ENCODE measurements around the gene CDC42BPG.

Gene CDC42BPG

DNA sequence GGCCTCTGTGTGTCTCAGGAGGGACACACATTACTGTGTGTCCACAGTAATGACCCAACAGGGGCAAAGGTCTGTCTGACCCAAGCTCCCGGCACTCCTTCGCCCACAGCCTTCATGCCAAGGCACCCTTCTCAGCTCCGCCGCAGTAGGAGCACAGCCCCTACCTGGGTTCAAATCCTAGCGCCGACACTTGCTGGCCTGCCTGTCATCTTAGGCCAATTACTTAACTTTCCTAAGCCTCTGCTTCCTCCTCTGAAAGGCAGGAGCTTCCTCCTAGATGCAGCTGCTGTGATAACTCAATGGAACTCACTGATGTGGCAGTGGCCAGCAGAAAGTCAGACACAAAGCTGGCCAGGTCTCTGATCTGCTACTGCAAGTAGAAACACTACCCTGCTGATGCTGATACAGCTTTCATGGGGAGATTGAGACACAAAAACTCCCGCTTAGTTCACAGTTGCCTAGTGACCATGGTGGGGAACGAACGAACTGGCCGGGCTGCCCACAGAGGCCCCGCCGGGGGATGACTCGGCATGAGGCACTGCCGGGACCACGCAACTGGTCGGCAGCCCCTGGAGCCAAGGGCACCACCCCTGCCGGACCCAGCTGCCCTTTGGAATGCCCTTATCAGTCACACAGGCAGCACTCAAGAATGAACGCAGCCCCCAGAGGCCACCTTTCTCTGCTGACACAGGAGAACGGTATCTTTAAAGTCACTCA lies 25.9 kb upstream of the CDC42BPG start:
- TF ChIP-seq, protein P1, sequence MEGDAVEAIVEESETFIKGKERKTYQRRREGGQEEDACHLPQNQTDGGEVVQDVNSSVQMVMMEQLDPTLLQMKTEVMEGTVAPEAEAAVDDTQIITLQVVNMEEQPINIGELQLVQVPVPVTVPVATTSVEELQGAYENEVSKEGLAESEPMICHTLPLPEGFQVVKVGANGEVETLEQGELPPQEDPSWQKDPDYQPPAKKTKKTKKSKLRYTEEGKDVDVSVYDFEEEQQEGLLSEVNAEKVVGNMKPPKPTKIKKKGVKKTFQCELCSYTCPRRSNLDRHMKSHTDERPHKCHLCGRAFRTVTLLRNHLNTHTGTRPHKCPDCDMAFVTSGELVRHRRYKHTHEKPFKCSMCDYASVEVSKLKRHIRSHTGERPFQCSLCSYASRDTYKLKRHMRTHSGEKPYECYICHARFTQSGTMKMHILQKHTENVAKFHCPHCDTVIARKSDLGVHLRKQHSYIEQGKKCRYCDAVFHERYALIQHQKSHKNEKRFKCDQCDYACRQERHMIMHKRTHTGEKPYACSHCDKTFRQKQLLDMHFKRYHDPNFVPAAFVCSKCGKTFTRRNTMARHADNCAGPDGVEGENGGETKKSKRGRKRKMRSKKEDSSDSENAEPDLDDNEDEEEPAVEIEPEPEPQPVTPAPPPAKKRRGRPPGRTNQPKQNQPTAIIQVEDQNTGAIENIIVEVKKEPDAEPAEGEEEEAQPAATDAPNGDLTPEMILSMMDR (IDR thresholded peaks at IDR 0.05; ENCODE audit: low read depth, low read length): no peak
- DNase-seq (ENCODE audit: low read depth, low spot score): peak; percentile 71
- H3K4me3 ChIP-seq (ENCODE audit: low read depth, low read length): no peak overlapping the region
- in situ Hi-C loops (cut with HindIII; ENCODE audit: low sequenced_read_pairs): no loop called here

DNA sequence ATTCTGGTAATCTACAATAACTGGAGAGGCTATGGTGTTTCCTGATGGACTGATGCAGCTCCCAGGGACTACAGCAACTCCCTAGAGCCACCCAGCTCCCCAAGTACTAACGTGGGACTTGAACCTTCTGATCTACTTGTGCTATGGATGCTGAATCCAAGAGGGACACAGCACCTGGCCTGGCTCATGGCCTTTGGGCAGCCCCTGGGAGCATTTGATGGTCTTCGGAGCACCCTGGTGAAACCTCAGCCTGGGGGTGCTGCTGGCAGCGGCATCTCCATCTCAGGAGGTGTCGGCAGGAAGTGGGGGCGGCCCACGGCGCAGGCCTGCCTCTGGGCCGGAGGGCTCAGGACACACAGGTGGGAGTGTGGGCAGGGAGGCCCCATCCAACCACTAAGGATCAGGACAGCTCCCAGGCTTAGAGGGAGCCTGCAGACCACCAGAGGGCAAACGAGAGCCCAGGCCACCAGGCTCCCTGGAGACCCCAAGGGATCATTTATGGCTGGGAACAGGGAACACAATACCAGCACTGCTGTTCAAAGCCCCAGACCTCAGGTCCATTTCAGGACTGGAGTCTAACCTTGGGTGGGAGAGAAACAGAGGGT lies 25.2 kb upstream of the CDC42BPG start:
- TF ChIP-seq, protein P1 (IDR thresholded peaks at IDR 0.05; ENCODE audit: low read depth, low read length): peak; percentile 51
- H3K4me3 ChIP-seq (ENCODE audit: low read depth, low read length): no peak overlapping the region
- in situ Hi-C loops (cut with HindIII; ENCODE audit: low sequenced_read_pairs): no loop called here
- no peak for DNase-seq (ENCODE audit: low read depth, low spot score)

DNA sequence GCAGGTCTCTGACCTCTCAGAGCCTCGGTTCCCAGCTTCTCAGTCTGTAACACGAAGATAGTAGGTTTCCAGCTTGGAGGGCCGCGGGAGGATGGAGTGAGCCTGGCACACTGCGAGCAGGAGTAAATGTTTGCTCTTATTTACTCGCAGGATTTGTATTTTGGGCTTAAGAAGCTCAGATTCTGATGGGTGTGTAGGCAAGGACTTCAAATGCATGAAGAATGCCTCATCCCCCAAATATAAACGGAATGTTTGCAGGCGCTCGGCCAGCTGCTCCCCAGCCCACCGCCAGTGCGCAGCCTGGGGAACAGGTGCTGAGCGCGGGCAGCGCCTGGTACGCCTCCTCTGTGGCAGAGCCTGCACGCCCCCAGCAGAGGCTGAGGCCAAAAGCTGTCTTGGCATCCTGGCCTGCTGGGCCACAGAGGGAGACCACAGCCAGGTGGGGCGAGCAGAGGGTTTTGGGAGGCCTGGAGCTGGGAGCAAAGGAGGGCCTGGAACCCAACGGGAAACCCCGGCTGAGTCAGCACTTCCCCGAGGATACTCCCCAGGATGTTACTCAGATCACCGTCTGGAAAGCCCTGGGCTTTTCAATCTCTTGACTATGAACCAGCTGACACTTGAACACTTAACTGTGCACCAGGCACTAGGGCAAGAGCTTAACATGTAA lies 24.6 kb upstream of the CDC42BPG start:
- no peak overlapping the region for H3K4me3 ChIP-seq (ENCODE audit: low read depth, low read length)
- in situ Hi-C loops (cut with HindIII; ENCODE audit: low sequenced_read_pairs): no loop called here
- TF ChIP-seq, protein P1 (IDR thresholded peaks at IDR 0.05; ENCODE audit: low read depth, low read length): no peak
- peak; percentile 90 for DNase-seq (ENCODE audit: low read depth, low spot score)

DNA sequence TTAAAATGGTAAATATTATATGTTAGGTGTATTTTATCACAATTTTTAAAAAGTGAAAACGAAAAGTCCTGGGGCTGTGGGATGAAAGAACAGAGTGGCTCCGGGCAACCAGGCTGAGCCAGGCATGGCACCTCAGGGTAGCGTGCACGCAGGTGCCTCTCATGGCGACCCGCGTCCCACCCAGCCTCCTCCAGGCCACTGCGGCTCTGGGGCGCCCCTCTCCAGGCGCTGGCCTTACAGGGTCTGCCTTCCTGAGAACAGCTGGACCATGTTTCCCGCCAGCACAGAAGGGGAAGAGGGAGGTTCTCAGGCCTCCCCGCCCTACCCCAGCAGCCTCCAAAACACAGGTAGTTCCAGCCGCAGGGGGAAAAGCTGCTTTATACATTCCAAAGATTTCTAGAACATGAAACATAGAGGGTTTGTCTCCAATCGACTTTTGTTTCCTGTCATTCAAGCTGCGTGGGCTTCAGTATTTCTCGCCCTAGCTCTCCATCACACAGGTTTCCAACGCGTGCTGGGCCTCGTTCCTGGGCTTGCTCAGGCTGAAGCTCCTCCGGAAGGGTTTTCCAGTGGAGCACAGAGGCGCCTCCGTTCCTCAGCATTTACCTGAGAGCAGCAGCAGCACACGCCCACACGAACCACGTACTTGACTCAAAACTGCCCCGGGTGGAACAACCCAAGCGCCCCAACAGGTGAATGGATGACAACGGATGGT lies 23.5 kb upstream of the CDC42BPG start:
- H3K4me3 ChIP-seq (ENCODE audit: low read depth, low read length): no peak overlapping the region
- in situ Hi-C loops (cut with HindIII; ENCODE audit: low sequenced_read_pairs): no loop called here
- no peak for DNase-seq (ENCODE audit: low read depth, low spot score)
- TF ChIP-seq, protein P1 (IDR thresholded peaks at IDR 0.05; ENCODE audit: low read depth, low read length): no peak

DNA sequence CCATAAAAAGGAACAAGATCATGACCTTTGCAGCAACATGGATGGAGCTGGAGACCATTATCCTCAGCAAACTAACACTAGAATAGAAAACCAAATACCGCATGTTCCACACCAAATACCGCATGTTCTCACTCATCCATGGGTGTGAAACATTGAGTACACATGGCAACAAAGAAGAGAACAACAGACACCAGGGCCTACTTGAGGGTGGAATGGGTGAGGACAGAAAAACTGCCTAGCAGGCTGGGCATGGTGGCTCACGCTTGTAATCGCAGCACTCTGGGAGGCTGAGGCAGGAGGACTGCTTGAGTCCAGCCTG lies 21.7 kb upstream of the CDC42BPG start:
- no peak for DNase-seq (ENCODE audit: low read depth, low spot score)
- no peak overlapping the region for H3K4me3 ChIP-seq (ENCODE audit: low read depth, low read length)
- in situ Hi-C loops (cut with HindIII; ENCODE audit: low sequenced_read_pairs): no loop called here
- TF ChIP-seq, protein P1 (IDR thresholded peaks at IDR 0.05; ENCODE audit: low read depth, low read length): no peak

DNA sequence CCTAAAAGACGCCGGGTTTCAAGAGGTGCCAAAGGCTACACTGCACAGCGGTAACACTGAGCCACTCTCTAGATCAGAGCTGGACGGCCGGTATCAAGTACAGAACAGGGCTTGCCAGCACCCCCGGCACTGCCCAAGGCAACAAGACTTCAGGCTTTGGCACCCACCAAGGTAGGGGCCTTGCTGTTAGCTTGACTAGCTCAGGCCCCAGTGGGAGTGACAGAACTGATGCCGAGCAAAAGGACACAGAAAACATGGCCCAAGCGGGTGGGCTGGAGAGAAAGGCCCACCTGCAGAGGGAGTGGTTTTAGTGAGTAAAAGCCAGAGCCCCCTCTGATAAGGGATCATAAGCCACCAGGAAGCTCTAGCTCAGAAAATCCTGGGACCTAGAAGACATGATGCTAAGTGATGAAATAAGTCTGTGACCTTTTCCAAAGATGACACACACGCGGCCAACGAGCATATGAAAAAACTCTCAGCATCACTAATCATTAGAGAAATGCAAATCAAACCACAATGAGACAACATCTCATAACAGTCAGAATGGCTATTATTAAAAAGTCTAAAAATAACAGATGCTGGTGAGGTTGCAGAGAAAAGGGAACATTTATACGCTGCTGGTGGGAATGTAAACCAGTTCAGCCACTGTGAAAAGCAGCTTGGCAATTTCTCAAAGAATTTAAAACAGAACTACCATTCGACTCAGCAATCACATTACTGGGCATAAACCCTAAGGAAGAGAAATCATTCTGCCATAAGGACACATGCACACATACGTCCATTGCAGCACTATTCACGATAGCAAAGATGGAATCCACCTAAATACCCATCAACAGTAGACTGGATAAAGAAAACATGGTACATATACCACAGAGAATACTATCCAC lies 21.1 kb upstream of the CDC42BPG start:
- peak; percentile 88 for DNase-seq (ENCODE audit: low read depth, low spot score)
- TF ChIP-seq, protein P1 (IDR thresholded peaks at IDR 0.05; ENCODE audit: low read depth, low read length): no peak
- in situ Hi-C loops (cut with HindIII; ENCODE audit: low sequenced_read_pairs): no loop called here
- no peak overlapping the region for H3K4me3 ChIP-seq (ENCODE audit: low read depth, low read length)
